Heart left ventricle (tissue), 16 donors: ENCODE measurements around the gene IL6ST. TPM values are rescaled to one million over a fixed set of nuclear protein-coding genes. Genes with fewer than 3 reads are reported as not detected.

Experiments
- ATAC-seq, 4 donors: fragments of 200-7000 bp; cut with Tn5 transposase; one replicate each; pipeline ENCODE4 v1.9.1; 2020 to 2022; ENCODE audit warnings: moderate library complexity in 4 of 4, mild to moderate bottlenecking in 3 of 4, moderate number of reproducible peaks in 1 of 4
- DNase-seq, 5 donors: peaks; one replicate each; pipeline ENCODE4 v3.0.0-alpha.2; 2020
- H3K27ac ChIP-seq, 12 donors: fragments of 200-600 bp; sonication (generic) in 4 of 12; one replicate each; pipeline versions ENCODE4 v1.5.0 to v1.8.0; 2016 to 2022; ENCODE audit warnings: mild to moderate bottlenecking in 2 of 12
- H3K27me3 ChIP-seq, 9 donors: fragments of 200-600 bp; sonication (generic) in 2 of 9; one replicate each; pipeline versions ENCODE4 v1.5.1 to v1.8.0; 2016 to 2022; ENCODE audit warnings: mild to moderate bottlenecking in 3 of 9
- H3K36me3 ChIP-seq, 9 donors: fragments of 200-600 bp; sonication (generic) in 2 of 9; one replicate each; pipeline versions ENCODE4 v1.5.0 to v1.8.0; 2018 to 2022; ENCODE audit warnings: mild to moderate bottlenecking in 2 of 9
- H3K4me1 ChIP-seq, 12 donors: fragments of 200-600 bp; sonication (generic) in 4 of 12; one replicate each; pipeline versions ENCODE4 v1.5.0 to v1.8.0; 2016 to 2022; ENCODE audit warnings: mild to moderate bottlenecking in 3 of 12
- H3K4me3 ChIP-seq, 12 donors: fragments of 200-600 bp; sonication (generic) in 4 of 12; one replicate each; pipeline versions ENCODE4 v1.5.0 to v1.8.0; 2017 to 2022; ENCODE audit warnings: mild to moderate bottlenecking in 9 of 12, moderate library complexity in 4 of 12
- H3K9me3 ChIP-seq, 12 donors: fragments of 200-600 bp; sonication (generic) in 4 of 12; one replicate each; pipeline versions ENCODE4 v1.5.0 to v1.8.0; 2016 to 2022; ENCODE audit warnings: mild to moderate bottlenecking in 1 of 12
- POLR2A ChIP-seq, 2 donors: fragments of 450-650 bp; IDR thresholded peaks; one replicate each; pipeline ENCODE4 v1.6.1; 2017; ENCODE audit warnings: antibody characterized with exemption in 2 of 2, mild to moderate bottlenecking in 2 of 2, moderate library complexity in 2 of 2
- WGBS, 4 donors: extraction: QIAGEN DNeasy Blood & Tissue Kit in 2 of 4; methylation state at CpG; one replicate each; pipeline versions ENCODE4 v1.1.5 to v1.1.7; 2013 to 2018; 5-methylcytosine and 5-hydroxymethylcytosine counted together
- intact Hi-C, 10 donors: fragments of 100-400 bp; cut with DNase I; formaldehyde crosslinking; loops; one replicate each; pipeline versions ENCODE4 v1.11.1 to v1.14.2; 2022
- polyA plus RNA-seq, 2 donors: library from polyadenylated mRNA; stranded (reverse); fragments of 200-250 nt; gene quantifications; one replicate each; pipeline ENCODE4 v1.2.3, GENCODE V29; 2013
- total RNA-seq, 9 donors: library from RNA; depleted of rRNA in 2 of 9; stranded (reverse); fragments of >200 nt in 2 of 9; fragmentation: NEBNext Ultra II Directional in 3 of 9; extraction: Animal tissue kit (Norgen Biotek cat#: 25700) in 3 of 9; gene quantifications; one replicate each; pipeline versions ENCODE4 v1.1.0 to v1.2.4, GENCODE V29; 2016 to 2023
- TF ChIP-seq, protein P1 (sequence below), 12 donors: fragments of 200-600 bp; sonication (generic) in 4 of 12; IDR thresholded peaks; one replicate each; pipeline versions ENCODE4 v1.5.0 to v1.8.0; 2018 to 2022; ENCODE audit warnings: antibody characterized with exemption in 12 of 12, mild to moderate bottlenecking in 5 of 12
- donor health status: ischemic (EF 13 %, LVEDD 7.1; RV severe dilation, severe dysfunction).
- donor health status: healthy with polysubstance abuse.
- donor health status: DM: no; HTN: yes; CAD: no.
- donor health status: DM: no; HTN: no; CAD: no.
- donor health status: ischemic (EF 25% LVEDD 6.9; RV normal size, moderate dysfunction).
- donor health status: ischemic (EF 25% LVEDD 5.7; RV mildly dilated, moderate dysfunction).
- donor health status: healthy.
- donor health status: DM: yes; HTN: yes; CAD: no.
- donor health status: ischemic (EF 35%, LVEDD 5.7; RV mildly dilated, moderate dysfunction).
- donor health status: nonischemic (EF 11% LVEDD 7.7; RV severe dilation, severe dysfunction).
- donor health status: DM: yes; HTN: yes; CAD: no.
- donor health status: PGD.
- donor health status: ischemic (EF 29% LVEDD 5.4; RV normal size, mild dysfunction).
- donor health status: nonischemic (EF 23%, LVEDD 6.1; RV moderate dilation, normal function).

The IL6ST gene
- total and polyA plus RNA-seq, 11 donors = 24.6 to 239 (median 152) TPM

DNA sequence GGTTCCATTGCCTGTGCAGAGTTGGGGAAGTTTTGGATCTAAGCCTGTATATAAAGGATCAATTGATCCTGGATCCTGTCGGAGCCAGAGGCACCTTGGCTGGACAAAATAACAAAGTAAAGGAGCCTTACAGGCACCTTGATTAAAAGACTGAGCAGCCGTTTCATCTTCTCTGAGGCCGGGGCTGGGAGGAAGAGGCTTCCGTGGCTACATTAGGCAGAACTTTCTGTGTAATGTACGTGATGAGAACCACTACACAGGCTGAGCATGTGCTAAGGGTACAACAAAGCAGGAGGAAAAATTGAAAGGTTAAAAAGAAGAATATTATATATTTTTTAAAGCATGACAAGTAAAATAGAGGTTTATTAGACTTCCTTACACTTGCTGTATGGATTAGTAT lies 106.6 kb downstream of the IL6ST start:
- no peak for ATAC-seq
- WGBS, 4 donors = 88 to 94% (median 90%) methylated on average over 5 of the region's 5 CpGs

DNA sequence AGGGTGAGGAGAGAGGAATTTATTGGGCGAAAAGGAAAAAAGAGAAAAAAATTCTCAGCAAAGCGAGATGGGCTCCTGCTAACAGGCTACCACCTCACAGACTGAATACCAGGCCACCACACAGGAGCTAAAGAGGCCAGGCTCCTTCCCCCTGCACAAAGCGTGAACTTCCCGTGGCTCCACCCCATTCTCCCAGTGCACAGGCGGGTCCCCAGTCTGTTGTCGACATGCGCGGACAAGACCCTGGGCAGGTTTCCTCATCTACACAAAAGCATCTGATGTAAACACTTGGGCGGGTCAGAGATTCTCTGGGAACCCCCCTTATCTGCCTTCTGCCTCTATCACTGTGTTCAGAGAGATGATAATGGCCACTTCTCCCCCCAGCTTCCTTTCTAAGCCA lies 109.4 kb downstream of the IL6ST start:
- TF ChIP-seq POLR2A (IDR thresholded peaks at IDR 0.05) = no peak
- TF ChIP-seq, protein P1, sequence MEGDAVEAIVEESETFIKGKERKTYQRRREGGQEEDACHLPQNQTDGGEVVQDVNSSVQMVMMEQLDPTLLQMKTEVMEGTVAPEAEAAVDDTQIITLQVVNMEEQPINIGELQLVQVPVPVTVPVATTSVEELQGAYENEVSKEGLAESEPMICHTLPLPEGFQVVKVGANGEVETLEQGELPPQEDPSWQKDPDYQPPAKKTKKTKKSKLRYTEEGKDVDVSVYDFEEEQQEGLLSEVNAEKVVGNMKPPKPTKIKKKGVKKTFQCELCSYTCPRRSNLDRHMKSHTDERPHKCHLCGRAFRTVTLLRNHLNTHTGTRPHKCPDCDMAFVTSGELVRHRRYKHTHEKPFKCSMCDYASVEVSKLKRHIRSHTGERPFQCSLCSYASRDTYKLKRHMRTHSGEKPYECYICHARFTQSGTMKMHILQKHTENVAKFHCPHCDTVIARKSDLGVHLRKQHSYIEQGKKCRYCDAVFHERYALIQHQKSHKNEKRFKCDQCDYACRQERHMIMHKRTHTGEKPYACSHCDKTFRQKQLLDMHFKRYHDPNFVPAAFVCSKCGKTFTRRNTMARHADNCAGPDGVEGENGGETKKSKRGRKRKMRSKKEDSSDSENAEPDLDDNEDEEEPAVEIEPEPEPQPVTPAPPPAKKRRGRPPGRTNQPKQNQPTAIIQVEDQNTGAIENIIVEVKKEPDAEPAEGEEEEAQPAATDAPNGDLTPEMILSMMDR (IDR thresholded peaks at IDR 0.05) = no peak
- ATAC-seq (no peak), DNase-seq (no peak)
- Histone ChIP-seq H3K4me1 (no peaks in the 10 kb centered on the region), H3K4me3 (no peak overlapping the region), H3K27ac (no peak overlapping the region), H3K36me3 (no peaks in the 10 kb centered on the region), H3K27me3 (no peaks in the 10 kb centered on the region), H3K9me3 (no peaks in the 10 kb centered on the region)
- WGBS, 4 donors = 65 to 88% (median 77%) methylated on average over 9 of the region's 9 CpGs
- intact Hi-C loops = no loop called here

More for the DNA sequence above, 106.6 kb downstream of the IL6ST start:
- Histone ChIP-seq H3K27me3 (no peaks in the 10 kb centered on the region), H3K9me3 (peaks cover 0 to 4% (median 0%) of the 10 kb centered on the region in 12 donors), H3K4me1 (no peaks in the 10 kb centered on the region), H3K36me3 (no peaks in the 10 kb centered on the region), H3K4me3 (no peak overlapping the region), H3K27ac (no peak overlapping the region)
- intact Hi-C loops = no loop called here
- no peak for DNase-seq
- TF ChIP-seq POLR2A (IDR thresholded peaks at IDR 0.05) = no peak
- TF ChIP-seq, protein P1 (IDR thresholded peaks at IDR 0.05) = no peak

Other genes with a start within 250 kb of the IL6ST start
- 1 to 10 TPM in 1 of 9 donors, under 1 TPM in 4, not detected in 4; 0.21 to 2.2 (median 0.54) TPM for gene IL31RA, start 143.6 kb downstream of the IL6ST start, total RNA-seq
- gene IL31RA, start 143.6 kb downstream of the IL6ST start, polyA plus RNA-seq = under 1 TPM in 1 of 2 donors, not detected in 1; 0.12 TPM
- under 1 TPM in 2 of 9 donors, not detected in 7; 0.11 to 0.15 TPM for gene ANKRD55, start 238.4 kb upstream of the IL6ST start, total RNA-seq
- not detected for gene ANKRD55, start 238.4 kb upstream of the IL6ST start, polyA plus RNA-seq